Ovary (tissue), 9 donors: ENCODE results near the gene MPHOSPH9. TPM values are rescaled to one million over a fixed set of nuclear protein-coding genes. Genes with fewer than 3 reads are reported as not detected.

Experiments used
- DNase-seq, 5 donors: peaks; one replicate each; pipeline ENCODE4 v3.0.0-alpha.2; 2019 to 2020
- H3K27ac ChIP-seq, 2 donors: fragments of 200-600 bp; one replicate each; pipeline versions ENCODE4 v1.5.1 to v1.8.0; 2019 to 2022
- H3K27me3 ChIP-seq: fragments of 200-600 bp; one replicate; pipeline ENCODE4 v1.8.0; 2022
- H3K36me3 ChIP-seq: fragments of 200-600 bp; sonication (generic); one replicate; pipeline ENCODE4 v1.5.1; 2019
- H3K4me1 ChIP-seq: one replicate; pipeline ENCODE4 v1.8.1; 2013; ENCODE audit warnings: mild to moderate bottlenecking, moderate library complexity; ENCODE audit not compliant: insufficient read depth
- H3K4me3 ChIP-seq: fragments of 200-600 bp; sonication (generic); one replicate; pipeline ENCODE4 v1.5.1; 2017
- H3K9me3 ChIP-seq, 2 donors: fragments of 200-600 bp in 1 of 2; sonication (generic) in 1 of 2; one replicate each; pipeline versions ENCODE4 v1.5.1 to v1.8.1; 2013 to 2019; ENCODE audit warnings: mild to moderate bottlenecking in 1 of 2, moderate library complexity in 1 of 2
- CTCF ChIP-seq, 3 donors: fragments of 450-650 bp in 2 of 3; fragments of 200-600 bp in 1 of 3; IDR thresholded peaks; one replicate each; pipeline versions ENCODE4 v1.5.1 to v1.8.0; 2016 to 2022; ENCODE audit warnings: antibody characterized with exemption in 3 of 3, mild to moderate bottlenecking in 1 of 3
- EP300 ChIP-seq: sonication (generic); formaldehyde crosslinking; IDR thresholded peaks from one replicate; pipeline ENCODE4 v1.6.1; 2017; ENCODE audit warnings: antibody characterized with exemption
- POLR2A ChIP-seq: fragments of 450-650 bp; IDR thresholded peaks from one replicate; pipeline ENCODE4 v1.6.1; 2017; ENCODE audit warnings: antibody characterized with exemption, mild to moderate bottlenecking, moderate library complexity
- WGBS, 3 donors: extraction: QIAGEN DNeasy Blood & Tissue Kit in 1 of 3; methylation state at CpG; one replicate each; pipeline versions ENCODE4 v1.1.5 to v1.1.7; 2013 to 2017; 5-methylcytosine and 5-hydroxymethylcytosine counted together
- intact Hi-C, 4 donors: fragments of 100-400 bp; cut with DNase I; formaldehyde crosslinking; loops; one replicate each; pipeline versions ENCODE4 v1.11.0 to v1.15.1; 2022 to 2023
- polyA plus RNA-seq, 2 donors: library from polyadenylated mRNA; stranded (reverse); fragments of 200-250 nt in 1 of 2; fragments of 350-450 nt in 1 of 2; fragmentation: Illumina TruSeq in 1 of 2; extraction: RNeasy Lipid Tissue Mini Kit (QIAGEN cat#74804) in 1 of 2; gene quantifications; one replicate each; pipeline ENCODE4 v1.2.3, GENCODE V29; 2013 to 2014
- total RNA-seq, 7 donors: library from RNA; depleted of rRNA in 2 of 7; stranded (reverse); fragments of >200 nt in 2 of 7; fragmentation: NEBNext Ultra II Directional in 3 of 7; extraction: Animal tissue kit (Norgen Biotek cat#: 25700) in 3 of 7; gene quantifications; one replicate each; pipeline versions ENCODE4 v1.1.0 to v1.2.4, GENCODE V29; 2016 to 2023
- donor health status: DM: no; HTN: no; CAD: no; lungs with moderate emphysema.
- donor health status: DM: no; HTN: no; CAD: no.
- donor health status: Bipolar disorder and iron deficiency.
- donor health status: DM: yes; HTN: yes; CAD: no.
- donor health status: DM: no; HTN: no; CAD: no.
- donor health status: DM: yes; HTN: yes; CAD: no.

The MPHOSPH9 gene
- total and polyA plus RNA-seq, 9 donors: 4.2 to 28.4 (median 19.4) TPM

GRCh38 chr12:123187637-123188036, 45.3 kb downstream of the MPHOSPH9 start:
- 92 to 96% (median 92%) methylated on average over 6 of the region's 6 CpGs for WGBS, 3 donors
- Histone ChIP-seq H3K4me3 (no peak overlapping the region), H3K27ac (no peak overlapping the region), H3K36me3 (no peaks in the 10 kb centered on the region), H3K27me3 (no peaks in the 10 kb centered on the region), H3K9me3 (no peaks in the 10 kb centered on the region), H3K4me1 (no peaks in the 10 kb centered on the region)
- intact Hi-C loops: no loop called here
- no peak for DNase-seq
- TF ChIP-seq CTCF (IDR thresholded peaks at IDR 0.05): no peak
- TF ChIP-seq EP300: no peak
- no peak for TF ChIP-seq POLR2A

- Histone ChIP-seq H3K9me3 (no peaks in the 10 kb centered on the region), H3K36me3 (no peaks in the 10 kb centered on the region), H3K27ac (no peak overlapping the region), H3K4me1 (no peaks in the 10 kb centered on the region), H3K27me3 (no peaks in the 10 kb centered on the region), H3K4me3 (no peak overlapping the region)
- intact Hi-C loops: no loop called here
- no peak for DNase-seq
- TF ChIP-seq POLR2A (no peak), EP300 (no peak), CTCF (IDR thresholded peaks at IDR 0.05) (no peak)
- WGBS, 3 donors: 85 to 95% (median 90%) methylated on average over 4 of the region's 4 CpGs
Observed at GRCh38 chr12:123180171-123180570, 52.8 kb downstream of the MPHOSPH9 start.

DNA sequence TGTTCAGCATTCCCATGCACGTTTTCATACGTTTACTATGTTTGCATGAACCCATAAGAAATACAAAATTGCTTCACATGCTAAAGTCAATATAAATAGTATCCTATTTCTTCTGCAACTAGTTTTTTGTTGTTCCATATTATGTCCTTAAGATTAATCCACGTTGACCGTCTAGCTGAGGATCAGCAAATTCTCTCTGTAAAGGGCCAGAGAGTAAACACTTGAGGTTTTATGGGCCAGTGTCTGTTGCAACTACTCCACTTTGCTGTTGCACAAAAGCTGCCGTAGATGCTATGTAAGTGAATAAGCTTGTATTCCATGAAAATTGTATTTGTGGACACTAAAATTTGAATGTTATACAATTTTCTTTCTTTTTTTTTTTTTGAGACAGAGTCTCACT, 61.0 kb downstream of the MPHOSPH9 start:
- no peaks in the 10 kb centered on the region for H3K9me3 ChIP-seq
- H3K27me3 ChIP-seq: no peaks in the 10 kb centered on the region
- WGBS, 3 donors: 64 to 76% (median 64%) methylated on average over 5 of the region's 5 CpGs
- TF ChIP-seq EP300 (no peak), CTCF (IDR thresholded peaks at IDR 0.05) (no peak), POLR2A (no peak)
- no peak for DNase-seq
- H3K4me3 ChIP-seq: no peak overlapping the region
- H3K4me1 ChIP-seq: no peaks in the 10 kb centered on the region
- intact Hi-C loops: no loop called here
- H3K36me3 ChIP-seq: no peaks in the 10 kb centered on the region
- no peak overlapping the region for H3K27ac ChIP-seq

- Histone ChIP-seq H3K9me3 (no peaks in the 10 kb centered on the region), H3K27ac (no peak overlapping the region), H3K4me1 (no peaks in the 10 kb centered on the region), H3K4me3 (no peak overlapping the region), H3K36me3 (no peaks in the 10 kb centered on the region), H3K27me3 (no peaks in the 10 kb centered on the region)
- DNase-seq: no peak
- intact Hi-C loops: no loop called here
- WGBS, 3 donors: 44 to 45% (median 45%) methylated on average over 2 of the region's 2 CpGs
- TF ChIP-seq EP300 (no peak), POLR2A (no peak), CTCF (IDR thresholded peaks at IDR 0.05) (no peak)
Observed at GRCh38 chr12:123167329-123167728, 65.6 kb downstream of the MPHOSPH9 start.

DNA sequence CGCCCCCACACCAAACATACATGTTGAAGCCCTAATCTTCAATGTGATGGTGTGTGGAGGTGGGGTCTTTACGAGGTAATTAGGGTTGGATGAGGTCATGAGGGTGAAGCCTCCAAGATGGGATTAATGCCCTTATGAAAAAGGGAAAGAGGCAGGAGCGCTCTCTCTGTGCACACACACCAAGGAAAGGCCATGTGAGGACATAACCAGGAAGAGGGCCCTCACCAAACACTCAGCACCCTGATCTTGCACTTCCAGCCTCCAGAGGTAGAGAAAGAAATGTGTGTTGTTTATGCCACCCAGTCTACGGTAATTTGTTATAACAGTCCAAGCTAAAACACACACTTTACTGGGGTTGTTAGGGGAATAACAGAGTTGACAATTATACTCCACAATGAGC, 67.4 kb downstream of the MPHOSPH9 start:
- TF ChIP-seq EP300 (no peak), POLR2A (no peak), CTCF (IDR thresholded peaks at IDR 0.05) (no peak)
- no peaks in the 10 kb centered on the region for H3K27me3 ChIP-seq
- WGBS, 3 donors: 93% methylated on average over 4 of the region's 4 CpGs
- no peak overlapping the region for H3K27ac ChIP-seq
- intact Hi-C loops: no loop called here
- H3K36me3 ChIP-seq: no peaks in the 10 kb centered on the region
- no peak for DNase-seq
- no peaks in the 10 kb centered on the region for H3K9me3 ChIP-seq
- no peaks in the 10 kb centered on the region for H3K4me1 ChIP-seq
- no peak overlapping the region for H3K4me3 ChIP-seq
